Measurements from ENCODE around the gene ACKR1.

ACKR1 gene

DNA sequence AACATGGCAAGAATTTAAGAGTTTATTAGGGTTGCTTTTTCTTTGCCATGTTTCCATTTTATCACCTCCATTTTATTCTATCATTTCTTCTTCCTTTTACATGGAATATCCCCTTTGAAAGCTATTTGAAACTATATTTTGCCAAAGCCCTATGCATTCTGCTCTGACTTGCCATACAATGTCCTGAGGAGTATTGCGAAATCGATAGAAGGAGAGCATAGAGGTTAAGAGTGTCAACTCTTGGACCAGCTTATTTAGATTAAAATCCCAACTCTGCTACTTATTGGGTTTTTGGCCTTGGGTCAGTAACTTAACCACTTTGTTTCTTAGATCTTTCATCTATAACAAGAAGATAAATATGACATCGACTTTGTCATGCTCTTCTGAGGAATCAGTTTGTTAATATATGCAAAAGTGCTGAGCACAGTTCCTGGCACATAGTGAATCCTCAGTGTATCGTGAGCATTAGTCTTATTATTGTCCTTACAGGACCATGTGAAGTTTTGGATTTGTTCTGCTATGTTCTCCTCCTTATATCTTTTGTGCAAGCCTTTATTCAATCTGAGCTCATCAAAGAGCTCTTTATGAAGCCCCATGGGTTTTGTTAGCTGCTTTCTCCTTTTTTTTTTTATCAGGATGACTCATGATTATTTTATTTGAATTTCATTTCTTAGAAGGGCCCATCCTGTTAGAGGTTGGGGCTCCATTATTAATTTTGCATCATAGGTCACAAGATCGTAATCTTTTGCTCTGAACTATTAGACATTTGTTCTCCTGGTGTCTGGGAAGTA is 17.6 kb downstream of the ACKR1 start:
- DNase-seq (ENCODE audit: low read depth) = no peak

DNA sequence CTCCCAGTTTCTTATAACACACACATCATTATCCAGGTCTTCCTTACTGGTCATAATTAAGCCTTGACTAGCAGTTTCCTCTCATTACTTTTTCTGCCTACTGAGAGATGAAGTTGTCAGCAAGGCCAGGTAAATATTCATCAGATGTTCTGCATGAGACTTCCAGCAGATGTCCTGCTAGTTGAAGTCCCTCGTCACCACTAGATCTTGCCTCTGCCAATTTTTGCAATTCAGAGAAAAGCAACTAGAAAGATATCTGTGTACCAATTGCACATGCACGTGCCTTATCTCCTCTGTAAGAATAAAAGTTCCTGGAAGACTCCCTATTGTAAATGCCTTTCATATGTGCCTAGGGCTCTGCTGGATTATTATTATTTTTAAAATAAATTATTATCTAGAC is 18.3 kb downstream of the ACKR1 start:
- no peak for DNase-seq (ENCODE audit: low read depth)

DNA sequence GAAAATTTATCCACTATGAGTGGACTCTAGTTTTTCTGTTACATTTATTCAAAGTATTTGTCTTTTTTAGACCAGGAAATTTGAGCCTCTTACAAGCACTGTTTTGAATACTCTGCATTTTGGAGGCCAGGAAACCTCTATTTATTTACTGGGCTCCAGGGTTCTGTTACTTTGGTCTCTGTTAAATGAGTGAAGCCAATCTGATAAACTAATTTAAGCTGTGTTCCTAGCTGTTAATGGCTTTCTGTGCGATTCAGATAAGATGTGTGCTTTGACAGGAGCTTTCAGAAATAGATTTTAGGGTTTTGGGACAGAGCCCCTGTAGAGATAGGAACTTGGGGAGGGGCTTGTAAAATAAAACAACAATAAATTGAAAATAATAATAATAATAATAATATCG is 23.9 kb downstream of the ACKR1 start:
- DNase-seq (ENCODE audit: low read depth) = no peak

DNA sequence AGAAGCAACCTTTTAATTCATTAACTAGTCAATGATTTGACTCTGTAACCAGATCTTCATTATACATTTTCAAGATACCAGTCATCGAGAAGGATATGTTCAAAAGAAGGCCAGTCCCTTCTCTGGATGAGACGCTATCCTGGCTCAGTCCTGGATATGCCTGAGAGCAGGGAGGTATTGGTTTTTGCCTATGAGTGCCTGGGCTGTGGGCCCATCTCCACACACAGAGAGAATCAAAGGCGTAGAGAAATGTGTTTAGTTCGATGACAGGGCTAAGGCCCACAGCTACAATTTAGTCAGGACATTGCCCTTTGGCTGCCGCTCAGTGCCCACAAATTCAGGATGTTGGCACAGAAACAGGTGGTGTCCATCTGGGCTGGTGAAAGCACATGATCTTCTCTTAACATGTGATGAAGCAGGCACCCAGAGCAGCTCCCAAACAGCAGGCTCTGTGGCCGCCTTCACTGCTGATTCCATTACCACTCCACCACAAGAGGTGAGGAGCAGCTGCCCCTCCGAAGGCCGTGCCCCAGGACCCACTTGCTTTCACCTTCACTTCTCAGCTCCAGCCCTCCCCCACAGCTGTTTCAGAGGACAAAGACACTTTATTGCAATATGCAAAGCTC is 24.7 kb downstream of the ACKR1 start:
- no peak for DNase-seq (ENCODE audit: low read depth)

DNA sequence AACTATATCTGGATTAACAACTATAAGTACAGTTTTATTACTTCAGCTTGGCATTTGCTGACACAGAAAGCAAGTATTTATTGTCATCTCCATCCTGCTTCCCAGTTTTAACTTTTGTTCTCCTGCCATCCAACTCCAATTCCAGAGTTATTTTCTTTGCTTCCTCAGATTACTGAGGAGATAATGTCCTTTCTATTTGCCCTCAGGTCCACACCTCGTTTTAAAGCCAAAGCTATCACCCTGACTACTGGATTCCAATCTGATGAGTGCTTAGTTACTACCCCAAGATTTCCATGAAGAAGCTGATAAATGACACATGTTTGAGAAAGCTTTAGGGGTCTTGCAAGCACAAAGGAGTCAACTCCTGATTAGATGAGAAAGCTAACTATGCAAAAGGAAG is 25.2 kb downstream of the ACKR1 start:
- DNase-seq (ENCODE audit: low read depth) = no peak

DNA sequence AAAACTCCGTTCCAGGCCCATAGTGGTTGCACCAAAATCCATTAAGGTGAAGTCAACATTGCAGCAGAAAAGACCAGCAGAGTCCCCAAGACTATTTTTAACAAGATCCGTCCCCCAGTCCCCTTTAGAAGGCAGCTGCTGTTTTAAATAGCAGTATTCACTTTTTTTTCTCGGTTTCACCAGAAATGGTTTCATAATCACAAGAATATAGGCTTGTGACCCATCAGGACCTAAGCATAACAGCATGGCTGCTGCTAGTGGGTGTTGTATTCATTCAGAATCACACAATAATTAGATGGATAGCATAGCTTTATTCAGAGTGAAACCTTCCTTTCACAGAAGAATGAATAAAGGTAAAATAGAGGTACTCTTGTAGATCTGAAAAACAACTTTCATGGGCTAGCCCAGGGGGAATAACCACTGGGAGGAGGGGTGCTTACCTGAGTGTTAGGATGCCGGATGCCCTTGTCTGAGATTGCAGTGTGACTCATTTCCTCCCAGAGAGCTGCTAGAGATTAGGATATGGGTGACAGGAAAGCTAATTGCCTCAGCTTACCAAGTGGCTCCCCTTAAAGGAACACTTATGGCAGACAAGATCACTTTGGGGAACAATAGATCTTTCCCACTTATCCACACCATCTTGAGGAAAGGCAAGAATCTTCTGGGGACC is 35.0 kb downstream of the ACKR1 start:
- no peak for DNase-seq (ENCODE audit: low read depth)

DNA sequence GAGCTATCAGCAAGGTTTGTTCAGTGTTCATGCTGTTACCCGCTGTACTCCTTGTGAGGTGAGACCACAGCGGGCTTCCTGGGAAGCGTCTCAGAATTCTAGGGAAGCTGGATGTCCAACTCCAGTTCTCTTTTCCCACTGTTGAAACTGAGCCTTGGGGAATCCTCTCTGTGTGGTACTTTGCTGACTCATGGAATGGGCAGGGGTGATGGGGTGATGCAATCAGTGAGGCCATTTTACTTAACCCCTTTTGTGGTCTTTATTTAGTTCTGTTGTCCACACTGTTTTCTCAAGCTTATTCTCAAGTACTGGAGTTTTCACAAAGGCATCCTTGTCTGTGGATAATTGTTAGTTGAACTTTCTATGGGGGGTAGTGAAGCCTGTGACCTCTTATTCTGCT is 42.6 kb downstream of the ACKR1 start:
- DNase-seq (ENCODE audit: low read depth) = no peak

DNA sequence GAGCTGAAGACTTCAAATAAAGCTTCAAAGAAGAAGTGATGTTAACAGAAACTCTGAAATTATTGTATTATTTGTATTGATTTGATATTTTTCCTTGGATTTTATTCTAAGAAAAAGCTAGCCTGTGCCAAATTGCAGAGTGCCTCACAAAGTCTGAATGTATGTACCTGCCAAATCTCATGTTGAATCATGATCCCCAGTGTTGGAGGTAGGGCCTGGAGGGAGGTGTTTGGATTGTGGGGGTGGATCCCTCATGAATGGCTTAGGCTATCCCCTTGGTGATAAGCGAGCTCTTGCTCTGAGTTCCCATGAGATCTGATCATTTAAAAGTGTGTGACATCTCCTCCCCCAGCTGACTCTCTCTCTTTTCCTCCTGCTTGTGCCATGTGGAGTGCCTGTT is 43.6 kb downstream of the ACKR1 start:
- no peak for DNase-seq (ENCODE audit: low read depth)

DNA sequence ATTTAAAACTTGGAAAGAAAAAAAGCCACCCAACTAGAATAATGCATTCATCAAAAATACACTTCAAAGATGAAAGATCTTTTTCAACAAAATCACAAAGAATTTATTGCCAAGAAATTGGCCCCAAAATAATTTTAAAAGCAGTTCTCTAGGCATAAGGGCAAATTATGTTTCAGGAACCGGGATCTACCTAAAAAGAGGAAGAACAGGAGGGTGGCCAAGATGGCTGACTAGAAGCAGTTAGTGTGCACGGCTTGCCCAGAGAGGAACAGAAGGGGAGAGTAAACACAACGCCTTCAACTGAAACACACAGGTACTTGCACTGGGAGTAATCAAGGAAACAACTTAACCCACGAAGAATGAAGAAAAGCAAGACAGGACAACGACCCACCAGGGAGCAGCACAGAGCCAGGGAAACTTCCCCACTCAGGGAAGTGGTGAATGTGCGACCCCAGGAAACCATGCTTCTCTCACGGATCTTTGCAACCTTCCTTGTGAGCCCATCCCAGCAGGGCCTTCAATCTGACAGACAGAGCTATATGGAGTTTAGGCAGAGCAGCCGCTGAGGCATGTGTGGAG is 46.1 kb downstream of the ACKR1 start:
- DNase-seq (ENCODE audit: low read depth) = no peak
